Fibroblast of the aortic adventitia (primary cell): ENCODE measurements around the gene PRIMA1. TPM values are rescaled to one million over a fixed set of nuclear protein-coding genes. Genes with fewer than 3 reads are reported as not detected.

ENCODE experiments used
- DNase-seq: peaks from one replicate; pipeline ENCODE4 v3.0.0-alpha.2; 2010; ENCODE audit warnings: low read depth
- H3K4me3 ChIP-seq: 2 replicates; pipeline ENCODE4 v1.5.1; 2011; ENCODE audit warnings: low read depth, mild to moderate bottlenecking, control low read depth, low read length, moderate library complexity
- CTCF ChIP-seq: IDR thresholded peaks from 2 replicates; pipeline ENCODE4 v1.5.1; 2011; ENCODE audit warnings: mild to moderate bottlenecking, low read length, control low read depth, inconsistent platforms; ENCODE audit not compliant: insufficient read depth
- total RNA-seq: library from RNA; depleted of rRNA; stranded (reverse); fragments of >200 nt; gene quantifications from 2 replicates; pipeline ENCODE4 v1.2.3, GENCODE V29; 2012; ENCODE audit warnings: low replicate concordance

Gene PRIMA1
- total RNA-seq, 1 donor, result not detected

GRCh38 chr14:93775744-93776143 lies 12.5 kb downstream of the PRIMA1 start:
- DNase-seq, result no peak
- H3K4me3 ChIP-seq, result no peak overlapping the region
- no peak for TF ChIP-seq CTCF

GRCh38 chr14:93775158-93775557 lies 13.1 kb downstream of the PRIMA1 start:
- DNase-seq, result no peak
- no peak overlapping the region for H3K4me3 ChIP-seq
- no peak for TF ChIP-seq CTCF

- TF ChIP-seq CTCF, result no peak
- H3K4me3 ChIP-seq, result no peak overlapping the region
- no peak for DNase-seq
Measured at GRCh38 chr14:93772263-93772662, 16.0 kb downstream of the PRIMA1 start.

GRCh38 chr14:93765970-93766369 lies 22.3 kb downstream of the PRIMA1 start:
- no peak overlapping the region for H3K4me3 ChIP-seq
- no peak for DNase-seq
- TF ChIP-seq CTCF, result no peak

GRCh38 chr14:93765155-93765554 lies 23.1 kb downstream of the PRIMA1 start:
- no peak overlapping the region for H3K4me3 ChIP-seq
- DNase-seq, result no peak
- no peak for TF ChIP-seq CTCF

- DNase-seq, result peak; percentile 11
- H3K4me3 ChIP-seq, result no peak overlapping the region
- no peak for TF ChIP-seq CTCF
Measured at GRCh38 chr14:93764211-93764659, 24.1 kb downstream of the PRIMA1 start.

GRCh38 chr14:93759719-93760307 lies 28.5 kb downstream of the PRIMA1 start:
- DNase-seq, result no peak
- TF ChIP-seq CTCF, result no peak
- H3K4me3 ChIP-seq, result no peak overlapping the region
